SK-N-SH (cell line): Measurements from ENCODE around the gene ZXDC. TPM values are rescaled to one million over a fixed set of nuclear protein-coding genes. Genes with fewer than 3 reads are reported as not detected.

Source experiments
- CTCF ChIA-PET: fragments of 300-600, 350-600 bp; formaldehyde crosslinking; extraction: SDS; loops from one replicate; lab custom pipeline; 2021; lab: Yijun Ruan, JAX
- POLR2A ChIA-PET: fragments of 350-600 bp; sonication (Branson Sonifier 250); formaldehyde crosslinking; extraction: SDS; loops from one replicate; lab custom pipeline; 2020; ENCODE audit warnings: antibody characterized with exemption, inconsistent platforms; lab: Yijun Ruan, JAX
- DNase-seq: peaks from one replicate; pipeline ENCODE4 v3.0.0; 2012
- H2AFZ ChIP-seq: fragments of 200-600 bp; sonication (generic); 2 replicates; pipeline ENCODE4 v1.8.1; 2016; ENCODE audit warnings: antibody characterized with exemption, mild to moderate bottlenecking, low read depth
- H3F3A ChIP-seq: fragments of 200-600 bp; sonication (generic); replicated peaks from 2 replicates; pipeline ENCODE3; 2016; ENCODE audit warnings: antibody characterized with exemption, mild to moderate bottlenecking; ENCODE audit not compliant: insufficient read depth
- H3K27ac ChIP-seq, 2 experiments: fragments of 200-500 bp in 1 of 2; fragments of 200-600 bp in 1 of 2; sonication (Bioruptor generic) in 1 of 2; sonication (generic), shearing (Covaris generic) in 1 of 2; 2 replicates each; pipeline versions ENCODE4 v1.5.1 to v1.6.1; 2014 to 2016; ENCODE audit warnings: low read depth in 2 of 2, inconsistent platforms in 1 of 2, low read length in 1 of 2, mild to moderate bottlenecking in 1 of 2, mixed read lengths in 1 of 2
- H3K27me3 ChIP-seq: fragments of 200-600 bp; sonication (generic), shearing (Covaris generic); 2 replicates; pipeline ENCODE4 v1.6.1; 2016; ENCODE audit warnings: mixed run types; ENCODE audit not compliant: insufficient read depth
- H3K36me3 ChIP-seq, 2 experiments: fragments of 200-500 bp in 1 of 2; fragments of 200-600 bp in 1 of 2; sonication (Bioruptor generic) in 1 of 2; sonication (generic) in 1 of 2; replicated peaks in 1 of 2; 2 replicates each; pipeline versions ENCODE3 to v1.5.1; 2014 to 2016; ENCODE audit warnings: low read length in 1 of 2, mild to moderate bottlenecking in 1 of 2; ENCODE audit not compliant: insufficient read depth in 2 of 2, control insufficient read depth in 1 of 2
- H3K4me1 ChIP-seq, 2 experiments: fragments of 200-500 bp in 1 of 2; fragments of 200-600 bp in 1 of 2; sonication (Bioruptor generic) in 1 of 2; sonication (generic), shearing (Covaris generic) in 1 of 2; 2 replicates each; pipeline versions ENCODE4 v1.5.1 to v1.6.1; 2014 to 2016; ENCODE audit warnings: low read depth in 1 of 2, low read length in 1 of 2, mixed run types in 1 of 2; ENCODE audit not compliant: insufficient read depth in 2 of 2, control insufficient read depth in 1 of 2
- H3K4me2 ChIP-seq: fragments of 200-600 bp; sonication (generic), shearing (Covaris generic); 2 replicates; pipeline ENCODE4 v1.6.1; 2017; ENCODE audit warnings: mixed run types
- H3K4me3 ChIP-seq, 2 experiments: fragments of 200-500 bp in 1 of 2; fragments of 200-600 bp in 1 of 2; sonication (Bioruptor generic) in 1 of 2; sonication (generic), shearing (Covaris generic) in 1 of 2; 2 replicates each; pipeline versions ENCODE4 v1.5.1 to v1.8.1; 2014 to 2016; ENCODE audit warnings: low read depth in 2 of 2, inconsistent platforms in 1 of 2, low read length in 1 of 2, mild to moderate bottlenecking in 1 of 2, mixed read lengths in 1 of 2, moderate library complexity in 1 of 2
- H3K79me2 ChIP-seq: fragments of 200-600 bp; sonication (generic); 2 replicates; pipeline ENCODE4 v1.8.1; 2017; ENCODE audit warnings: mild to moderate bottlenecking; ENCODE audit not compliant: insufficient read depth
- H3K9ac ChIP-seq: fragments of 200-600 bp; sonication (generic); 2 replicates; pipeline ENCODE4 v1.6.1; 2017; ENCODE audit warnings: mixed run types
- H3K9me2 ChIP-seq: fragments of 200-600 bp; sonication (generic); 2 replicates; pipeline ENCODE4 v1.6.1; 2017; ENCODE audit warnings: mixed run types
- H3K9me3 ChIP-seq: fragments of 200-600 bp; sonication (generic); 2 replicates; pipeline ENCODE4 v1.6.1; 2017; ENCODE audit warnings: mixed run types, mild to moderate bottlenecking, moderate library complexity
- H4K20me1 ChIP-seq: fragments of 200-600 bp; sonication (generic); 2 replicates; pipeline ENCODE4 v1.6.1; 2017; ENCODE audit warnings: mild to moderate bottlenecking, mixed run types; ENCODE audit not compliant: insufficient read depth
- CHD2 ChIP-seq: fragments of 150-350 bp; IDR thresholded peaks from 2 replicates; pipeline ENCODE4 v1.6.1; 2018; ENCODE audit warnings: low read length; ENCODE audit not compliant: partially characterized antibody
- CTCF ChIP-seq: fragments of 200-600 bp; sonication (generic); IDR thresholded peaks from 2 replicates; pipeline ENCODE4 v1.6.1; 2017; ENCODE audit warnings: antibody characterized with exemption, mild to moderate bottlenecking, moderate library complexity
- ELF1 ChIP-seq: IDR thresholded peaks from 2 replicates; pipeline ENCODE4 v1.4.0; 2012
- EP300 ChIP-seq, 2 experiments: IDR thresholded peaks; 2 replicates each; pipeline versions ENCODE4 v1.4.0 to v1.6.1; 2012; ENCODE audit warnings: borderline replicate concordance in 1 of 2, low read depth in 1 of 2, low read length in 1 of 2
- EZH2phosphoT487 ChIP-seq: fragments of 200-600 bp; sonication (generic); IDR thresholded peaks from 2 replicates; pipeline ENCODE4 v1.6.1; 2017; ENCODE audit warnings: low read depth, mixed run types, mild to moderate bottlenecking, antibody characterized with exemption, moderate library complexity, borderline replicate concordance
- FOSL2 ChIP-seq: IDR thresholded peaks from 2 replicates; pipeline ENCODE4 v1.4.0; 2012; ENCODE audit warnings: low read depth, mild to moderate bottlenecking, moderate library complexity, borderline replicate concordance
- FOXJ3 ChIP-seq: sonication (generic); formaldehyde crosslinking; IDR thresholded peaks from 2 replicates; pipeline ENCODE4 v1.5.1; 2020; ENCODE audit warnings: mild to moderate bottlenecking, missing genetic modification reagents
- JUND ChIP-seq: IDR thresholded peaks from 2 replicates; pipeline ENCODE4 v1.4.0; 2012
- MEF2A ChIP-seq: IDR thresholded peaks from 2 replicates; pipeline ENCODE4 v1.4.0; 2012; ENCODE audit warnings: low read depth, borderline replicate concordance
- MXI1 ChIP-seq: IDR thresholded peaks from 2 replicates; pipeline ENCODE4 v1.6.1; 2012; ENCODE audit warnings: mild to moderate bottlenecking, low read depth, low read length, improper control_type of control experiment
- NFIC ChIP-seq: IDR thresholded peaks from 2 replicates; pipeline ENCODE4 v1.4.0; 2012; ENCODE audit warnings: borderline replicate concordance
- PBX3 ChIP-seq: IDR thresholded peaks from 2 replicates; pipeline ENCODE4; 2012
- RAD21 ChIP-seq: IDR thresholded peaks from 2 replicates; pipeline ENCODE4 v1.6.1; 2012; ENCODE audit warnings: mild to moderate bottlenecking, low read length
- REST ChIP-seq: IDR thresholded peaks from 2 replicates; pipeline ENCODE4 v1.6.1; 2012; ENCODE audit warnings: mild to moderate bottlenecking, low read depth, low read length, moderate library complexity
- SIN3A ChIP-seq: IDR thresholded peaks from 2 replicates; pipeline ENCODE4 v1.6.1; 2012; ENCODE audit warnings: low read depth, mild to moderate bottlenecking, low read length, moderate library complexity, borderline replicate concordance
- SMC3 ChIP-seq: IDR thresholded peaks from 2 replicates; pipeline ENCODE4 v1.6.1; 2012; ENCODE audit warnings: low read depth, low read length, improper control_type of control experiment
- TEAD4 ChIP-seq: IDR thresholded peaks from 2 replicates; pipeline ENCODE4 v1.4.0; 2012; ENCODE audit warnings: mild to moderate bottlenecking, borderline replicate concordance; ENCODE audit not compliant: insufficient read depth
- USF2 ChIP-seq: fragments of 150-350 bp; IDR thresholded peaks from 2 replicates; pipeline ENCODE4 v1.6.1; 2017; ENCODE audit warnings: antibody characterized with exemption, low read length, low read depth, borderline replicate concordance
- WGBS: methylation state at CpG from one replicate; pipeline ENCODE4 v1.1.6; 2017; ENCODE audit warnings: low lambda C conversion rate; 5-methylcytosine and 5-hydroxymethylcytosine counted together
- polyA plus RNA-seq, 3 experiments: library from polyadenylated mRNA; depleted of rRNA; stranded (reverse); fragments of >200 nt; gene quantifications; 2 replicates each; pipeline ENCODE4 v1.2.3, GENCODE V29; 2012

The ZXDC gene
- polyA plus RNA-seq, 1 of the 3 experiments (the other 2 are of a cell fraction): 8.5 TPM

- Histone ChIP-seq H3K9me3 (no peaks in the 10 kb centered on the region), H3K9ac (no peak overlapping the region), H3K4me3 (no peak overlapping the region), H4K20me1 (no peaks in the 10 kb centered on the region), H3K27me3 (no peaks in the 10 kb centered on the region), H3F3A (no peaks in the 10 kb centered on the region), H3K9me2 (no peaks in the 10 kb centered on the region), H3K27ac (no peak overlapping the region), H2AFZ (no peak overlapping the region), H3K79me2 (no peaks in the 10 kb centered on the region), H3K4me2 (no peak overlapping the region), H3K4me1 (no peaks in the 10 kb centered on the region), H3K36me3 (no peaks in the 10 kb centered on the region)
- DNase-seq: no peak
- CTCF ChIA-PET: interaction anchor here (2.1 kb wide), 1 partner anchor 27 kb away, joined by 13 read pairs; no protein-coding TSS in a partner anchor
- WGBS: 82% methylated on average over 7 of the region's 7 CpGs
- TF ChIP-seq TEAD4 (no peak), ELF1 (no peak), EZH2phosphoT487 (no peak), NFIC (no peak)
- POLR2A ChIA-PET: no interaction called here
These were observed 58.7 kb downstream of the ZXDC start for GRCh38 chr3:126416943-126417342.

GRCh38 chr3:126415661-126416591 lies 59.8 kb downstream of the ZXDC start:
- no peak overlapping the region for H3K4me2 ChIP-seq
- no peaks in the 10 kb centered on the region for H4K20me1 ChIP-seq
- ChIA-PET POLR2A (no interaction called here), CTCF (interaction anchor here (2.1 kb wide), 1 partner anchor 26 kb away, joined by 13 read pairs; no protein-coding TSS in a partner anchor)
- H3K4me1 ChIP-seq: no peaks in the 10 kb centered on the region
- H3K9me2 ChIP-seq: no peaks in the 10 kb centered on the region
- no peak overlapping the region for H3K27ac ChIP-seq
- 80% methylated on average over 53 of the region's 61 CpGs for WGBS
- H3K36me3 ChIP-seq: no peaks in the 10 kb centered on the region
- DNase-seq: no peak
- no peaks in the 10 kb centered on the region for H3K27me3 ChIP-seq
- H3K9ac ChIP-seq: no peak overlapping the region
- H3K79me2 ChIP-seq: no peaks in the 10 kb centered on the region
- TF ChIP-seq EP300 (IDR thresholded peaks at IDR 0.05; ENCODE audit: borderline replicate concordance in 1 of 2, low read depth in 1 of 2, low read length in 1 of 2): no peak
- no peak for TF ChIP-seq USF2
- no peak for TF ChIP-seq SIN3A
- TF ChIP-seq FOXJ3 (CRISPR knock-in tag): no peak
- TF ChIP-seq FOSL2: no peak
- no peak for TF ChIP-seq ELF1
- TF ChIP-seq CHD2: no peak
- no peak for TF ChIP-seq MEF2A
- TF ChIP-seq PBX3: no peak
- TF ChIP-seq NFIC: no peak
- no peak for TF ChIP-seq RAD21
- no peak for TF ChIP-seq REST
- no peak for TF ChIP-seq MXI1
- no peak for TF ChIP-seq CTCF
- no peak for TF ChIP-seq JUND
- TF ChIP-seq SMC3: no peak
- TF ChIP-seq, all 33 proteins: peak for 0
- Histone ChIP-seq H3K4me3 (no peak overlapping the region), H3K9me3 (no peaks in the 10 kb centered on the region), H3F3A (no peaks in the 10 kb centered on the region), H2AFZ (no peak overlapping the region)
